Measurements from ENCODE around the gene MCTP1.

GRCh38 chr5:95148453-95148852 lies 136.4 kb downstream of the MCTP1 start:
- TF ChIP-seq CTCF (IDR thresholded peaks at IDR 0.05; ENCODE audit: low read depth, low read length) (no peak), EZH2phosphoT487 (IDR thresholded peaks at IDR 0.05; ENCODE audit: low read depth) (no peak)

All from OCI-LY3 (cell line).